ENCODE data around the gene CALHM1.
A peak's percentile ranks its signal among the peaks of the same experiment; 100 is the strongest.

The CALHM1 gene

DNA sequence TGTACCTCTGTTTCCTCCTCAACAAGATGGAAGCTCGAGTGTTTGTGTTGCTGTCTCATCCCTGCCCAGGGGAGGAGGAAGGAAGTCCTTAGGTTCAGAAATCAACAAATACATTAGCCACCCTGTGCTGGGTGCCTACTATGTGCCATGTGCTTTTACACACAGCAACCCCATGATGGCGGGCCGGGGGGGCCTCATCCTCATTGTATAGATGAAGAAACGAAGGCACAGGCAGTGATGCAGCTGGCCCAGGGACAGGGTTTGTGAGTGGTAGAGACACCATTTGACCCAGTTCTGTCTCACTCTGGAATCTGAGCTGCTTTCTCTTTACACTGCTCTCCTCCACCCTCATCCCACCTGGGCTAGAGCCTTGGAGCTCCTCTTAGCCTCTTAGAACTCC lies 4.7 kb downstream of the CALHM1 start:
- TF ChIP-seq, protein P1, sequence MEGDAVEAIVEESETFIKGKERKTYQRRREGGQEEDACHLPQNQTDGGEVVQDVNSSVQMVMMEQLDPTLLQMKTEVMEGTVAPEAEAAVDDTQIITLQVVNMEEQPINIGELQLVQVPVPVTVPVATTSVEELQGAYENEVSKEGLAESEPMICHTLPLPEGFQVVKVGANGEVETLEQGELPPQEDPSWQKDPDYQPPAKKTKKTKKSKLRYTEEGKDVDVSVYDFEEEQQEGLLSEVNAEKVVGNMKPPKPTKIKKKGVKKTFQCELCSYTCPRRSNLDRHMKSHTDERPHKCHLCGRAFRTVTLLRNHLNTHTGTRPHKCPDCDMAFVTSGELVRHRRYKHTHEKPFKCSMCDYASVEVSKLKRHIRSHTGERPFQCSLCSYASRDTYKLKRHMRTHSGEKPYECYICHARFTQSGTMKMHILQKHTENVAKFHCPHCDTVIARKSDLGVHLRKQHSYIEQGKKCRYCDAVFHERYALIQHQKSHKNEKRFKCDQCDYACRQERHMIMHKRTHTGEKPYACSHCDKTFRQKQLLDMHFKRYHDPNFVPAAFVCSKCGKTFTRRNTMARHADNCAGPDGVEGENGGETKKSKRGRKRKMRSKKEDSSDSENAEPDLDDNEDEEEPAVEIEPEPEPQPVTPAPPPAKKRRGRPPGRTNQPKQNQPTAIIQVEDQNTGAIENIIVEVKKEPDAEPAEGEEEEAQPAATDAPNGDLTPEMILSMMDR (IDR thresholded peaks at IDR 0.05; ENCODE audit: low read depth, low read length, missing control alignments) = no peak
- H3K4me3 ChIP-seq (ENCODE audit: low read depth, low read length) = no peak overlapping the region
- DNase-seq (ENCODE audit: low read depth) = no peak

DNA sequence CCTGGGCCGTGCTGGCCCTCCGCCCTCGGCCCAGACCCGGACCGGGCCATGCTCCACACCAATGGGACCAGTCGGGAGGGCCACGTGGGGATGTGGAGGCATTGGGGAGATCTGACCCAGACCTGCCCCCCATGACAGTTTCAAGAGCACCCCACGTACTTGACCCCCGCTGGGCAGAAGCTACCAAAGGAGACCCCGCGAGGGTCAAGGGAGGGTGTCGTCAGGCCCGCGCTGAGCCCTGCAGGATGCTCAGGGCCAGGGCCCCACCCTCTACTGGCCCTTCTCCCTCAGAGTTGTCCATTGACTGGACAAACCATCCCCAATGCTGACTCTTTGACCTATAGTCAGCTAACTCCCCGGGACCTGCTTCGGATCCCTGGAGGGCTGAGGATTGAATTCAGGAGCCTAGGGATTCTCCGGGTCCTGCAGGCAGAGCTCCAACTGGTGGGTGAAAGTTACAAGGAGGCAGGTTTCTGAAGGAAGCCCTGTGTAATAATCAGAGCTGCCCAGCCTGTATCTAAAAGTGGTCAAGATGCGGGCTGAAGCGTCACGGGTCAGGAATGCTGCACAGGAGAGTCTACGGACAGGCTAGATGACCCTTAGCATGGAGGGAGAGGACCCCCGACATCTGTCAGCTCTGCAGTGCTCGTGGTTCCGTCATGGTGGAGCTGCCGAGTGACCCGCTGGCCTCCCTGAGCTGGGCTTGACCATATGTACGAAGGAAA lies 6.0 kb downstream of the CALHM1 start:
- DNase-seq (ENCODE audit: low read depth) = no peak
- TF ChIP-seq, protein P1 (IDR thresholded peaks at IDR 0.05; ENCODE audit: low read depth, low read length, missing control alignments) = no peak
- H3K4me3 ChIP-seq (ENCODE audit: low read depth, low read length) = peak overlapping the region; percentile 76

DNA sequence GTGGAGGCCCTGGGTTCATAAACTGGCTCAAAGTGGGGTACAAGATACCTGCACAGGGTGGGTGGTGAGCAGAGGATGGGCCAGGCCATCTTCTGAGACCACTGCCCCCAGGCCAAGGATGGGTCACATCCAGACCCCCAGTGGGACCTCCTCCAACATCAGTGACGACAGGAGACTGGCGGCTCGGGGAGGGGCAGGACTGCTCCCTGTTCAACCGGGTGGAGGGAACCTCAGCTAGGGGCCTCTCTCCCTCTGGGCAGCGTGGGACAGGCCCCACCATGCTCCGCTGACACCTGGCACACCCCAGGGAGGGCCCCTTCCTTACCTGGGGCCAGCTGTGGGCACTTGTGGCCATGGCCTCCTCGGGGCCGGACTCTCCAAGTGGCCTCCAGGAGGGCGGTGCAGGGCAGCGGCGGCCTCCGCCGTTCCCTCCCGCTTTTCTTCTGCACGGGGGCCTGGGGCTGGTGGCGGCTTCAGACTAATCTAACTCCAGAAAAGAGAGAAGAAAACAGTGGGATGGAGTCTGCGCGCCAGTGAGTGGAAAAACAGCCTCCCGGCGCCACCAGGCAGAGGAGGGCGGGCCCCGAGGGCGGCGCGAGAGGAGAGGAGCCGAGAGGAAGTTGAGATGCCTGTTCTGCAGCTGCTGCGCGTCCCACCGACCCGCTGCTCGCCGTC lies 6.7 kb downstream of the CALHM1 start, which contains the start of gene CALHM2:
TSS of gene CALHM2 (minus strand) at position 540 of the 675 bp plus-strand sequence. CDS start 2,429 bp downstream, outside the sequence.
- TF ChIP-seq, protein P1 (IDR thresholded peaks at IDR 0.05; ENCODE audit: low read depth, low read length, missing control alignments) = no peak
- peak within 1 kb of the TSS; percentile 76 for H3K4me3 ChIP-seq (ENCODE audit: low read depth, low read length)
- no peak for DNase-seq (ENCODE audit: low read depth)

DNA sequence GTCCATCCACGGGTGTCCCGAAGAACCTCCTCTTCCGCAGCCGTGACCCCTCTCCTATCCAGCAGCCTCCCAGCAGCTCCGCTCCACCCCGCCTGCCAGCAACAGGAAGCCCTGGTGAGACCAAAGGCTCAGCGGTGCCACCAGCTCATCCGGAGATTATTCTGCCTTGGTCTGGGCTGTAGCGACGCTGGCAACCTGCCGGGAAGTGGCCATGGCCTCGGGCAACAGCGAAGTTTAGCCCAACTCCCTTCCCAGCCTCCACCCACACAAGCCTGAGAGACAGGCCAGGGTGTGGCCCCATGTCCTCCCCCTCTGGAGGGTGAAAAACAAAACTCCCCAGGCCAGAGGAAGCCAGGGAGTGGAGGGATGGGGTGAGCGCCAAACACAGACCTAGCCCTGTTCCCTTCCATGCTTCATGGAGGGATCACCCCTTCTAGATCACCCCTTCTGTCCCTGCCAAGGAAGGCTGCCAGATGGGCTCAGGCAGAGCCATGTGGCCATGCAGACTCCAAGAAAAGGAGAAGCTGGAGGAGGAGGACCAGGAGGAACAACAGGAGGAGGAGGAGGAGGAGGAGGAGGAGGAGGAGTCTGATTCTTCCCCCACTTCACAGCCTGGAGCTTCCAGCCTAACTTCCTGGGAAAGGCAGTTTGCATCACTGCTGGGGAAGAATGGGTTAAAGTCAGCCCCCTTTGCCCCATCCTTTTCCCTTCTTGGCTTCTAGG lies 7.4 kb downstream of the CALHM1 start:
- TF ChIP-seq, protein P1 (IDR thresholded peaks at IDR 0.05; ENCODE audit: low read depth, low read length, missing control alignments) = no peak
- peak overlapping the region; percentile 76 for H3K4me3 ChIP-seq (ENCODE audit: low read depth, low read length)
- no peak for DNase-seq (ENCODE audit: low read depth)

DNA sequence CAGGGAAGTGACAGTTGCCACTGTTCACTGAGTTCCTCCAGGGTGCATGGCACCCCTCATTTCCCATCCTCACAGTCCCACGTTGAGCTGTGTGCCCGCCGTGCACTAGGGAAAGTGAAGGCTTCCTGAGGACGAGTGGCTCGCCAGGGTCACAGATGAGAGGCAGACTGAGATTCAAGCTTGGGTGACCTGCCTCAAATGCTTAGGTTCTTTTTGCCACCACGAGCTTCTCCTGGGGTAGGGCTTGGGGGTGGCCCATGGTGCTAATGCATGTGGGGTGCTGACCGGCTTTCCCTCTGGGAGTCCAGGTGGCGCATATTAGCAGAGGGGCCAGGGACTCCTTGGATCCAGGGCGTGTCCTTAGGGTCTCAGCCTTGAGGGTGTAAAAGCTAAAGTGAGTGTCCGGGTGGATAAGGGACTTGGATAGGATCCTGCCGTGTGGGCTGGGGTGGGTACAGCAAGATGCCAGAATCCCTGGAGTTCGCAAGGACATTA lies 8.5 kb downstream of the CALHM1 start:
- peak overlapping the region; percentile 76; the same call in 1 of the 2 replicates for H3K4me3 ChIP-seq (ENCODE audit: low read depth, low read length)
- DNase-seq (ENCODE audit: low read depth) = no peak
- TF ChIP-seq, protein P1 (IDR thresholded peaks at IDR 0.05; ENCODE audit: low read depth, low read length, missing control alignments) = no peak

DNA sequence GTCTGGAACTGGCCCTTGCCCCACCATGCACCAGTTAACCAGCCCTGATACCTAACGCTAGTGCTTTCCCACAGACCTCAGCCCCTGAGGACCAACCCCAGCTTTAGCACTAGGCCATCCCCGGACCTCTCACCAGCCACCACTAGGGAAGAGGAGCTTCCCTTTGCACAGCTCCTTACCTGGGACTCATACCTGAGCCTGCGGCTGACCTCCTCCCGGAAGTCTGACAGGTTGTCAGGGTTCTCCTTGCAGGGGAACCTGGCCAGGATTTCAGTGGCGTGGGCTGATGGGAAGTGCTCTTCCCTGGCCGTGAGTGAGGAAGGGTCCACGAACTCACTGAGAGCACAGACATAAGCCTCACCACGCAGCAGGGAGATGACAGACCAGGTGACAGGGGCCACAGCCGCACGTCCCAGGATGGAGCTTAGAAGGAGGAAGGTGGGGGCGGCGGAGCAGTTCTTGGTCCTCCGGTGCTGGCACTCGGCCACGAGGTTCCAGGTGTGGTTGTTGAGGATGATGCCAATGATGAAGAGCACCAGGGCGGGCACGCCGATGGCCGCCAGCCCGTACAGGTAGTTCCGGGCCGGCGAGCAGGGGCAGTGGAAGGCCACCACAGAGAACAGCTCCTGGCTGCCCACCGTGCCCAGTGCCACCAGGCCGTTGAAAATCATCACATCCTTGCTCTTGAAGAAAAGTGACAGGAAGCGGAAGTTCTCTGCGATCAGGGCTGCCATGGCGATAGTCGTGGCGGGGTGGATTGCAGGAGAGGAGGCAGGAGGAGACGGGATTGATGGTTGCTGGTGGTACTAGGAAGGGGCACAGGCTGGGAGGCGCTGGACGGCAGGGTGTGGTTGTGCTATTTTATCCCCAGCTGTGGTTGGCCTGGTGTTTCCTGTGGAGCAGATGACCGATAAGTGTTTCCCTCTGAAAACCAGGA lies 9.2 kb downstream of the CALHM1 start:
- TF ChIP-seq, protein P1 (IDR thresholded peaks at IDR 0.05; ENCODE audit: low read depth, low read length, missing control alignments) = no peak
- H3K4me3 ChIP-seq (ENCODE audit: low read depth, low read length) = peak overlapping the region; percentile 9
- no peak for DNase-seq (ENCODE audit: low read depth)
